HUES48 (cell line): ENCODE measurements around the gene SMIM15.
A peak's percentile ranks its signal among the peaks of the same experiment; 100 is the strongest.
"Not testable (repeated sequence)": the region's sequence is repeated elsewhere in the genome, so short reads cannot be mapped to it uniquely, and the experiment has no call there.

Experiments used
- H3K27ac ChIP-seq: one replicate; pipeline ENCODE4 v1.7.0; 2013; ENCODE audit warnings: low read depth, low read length, inconsistent platforms
- H3K27me3 ChIP-seq: 2 replicates; pipeline ENCODE4 v1.6.1; 2013; ENCODE audit warnings: mild to moderate bottlenecking, low read length; ENCODE audit not compliant: control insufficient read depth, insufficient read depth
- H3K36me3 ChIP-seq: 2 replicates; pipeline ENCODE4 v1.6.1; 2013; ENCODE audit warnings: low read length; ENCODE audit not compliant: control insufficient read depth, insufficient read depth
- H3K4me1 ChIP-seq: 2 replicates; pipeline ENCODE4 v1.6.1; 2013; ENCODE audit warnings: mild to moderate bottlenecking, low read length; ENCODE audit not compliant: control insufficient read depth, insufficient read depth
- H3K4me3 ChIP-seq: 2 replicates; pipeline ENCODE4 v1.5.1; 2013; ENCODE audit warnings: mild to moderate bottlenecking, low read depth, low read length
- H3K9ac ChIP-seq: 2 replicates; pipeline ENCODE4 v1.6.1; 2013; ENCODE audit warnings: mild to moderate bottlenecking, low read depth, low read length, moderate library complexity
- H3K9me3 ChIP-seq: 2 replicates; pipeline ENCODE4 v1.6.1; 2013; ENCODE audit warnings: low read length; ENCODE audit not compliant: control insufficient read depth, insufficient read depth

SMIM15 gene

GRCh38 chr5:61162010-61162831, at the start of gene SMIM15:
TSS of gene SMIM15 (minus strand) at chr5:61162468. CDS start at chr5:61160171, 2,297 bp downstream.
- H3K27me3 ChIP-seq, result no peaks in the 10 kb centered on the region
- H3K9me3 ChIP-seq, result no peaks in the 10 kb centered on the region; the same call in 1 of the 2 replicates
- peaks cover 9% of the 10 kb centered on the region for H3K4me1 ChIP-seq
- H3K36me3 ChIP-seq, result peaks cover 35% of the 10 kb centered on the region
- H3K27ac ChIP-seq, result peak within 1 kb of the TSS; percentile 85
- peak within 1 kb of the TSS; percentile 92 for H3K9ac ChIP-seq
- peak within 1 kb of the TSS; percentile 97 for H3K4me3 ChIP-seq

GRCh38 chr5:61207884-61208283, 45.6 kb upstream of the SMIM15 start:
- Histone ChIP-seq H3K27ac (no peak overlapping the region), H3K9ac (no peak overlapping the region), H3K27me3 (no peaks in the 10 kb centered on the region), H3K4me1 (no peaks in the 10 kb centered on the region), H3K4me3 (no peak overlapping the region), H3K9me3 (peaks cover 16% of the 10 kb centered on the region), H3K36me3 (no peaks in the 10 kb centered on the region)

- H3K4me1 ChIP-seq, result 0 out of 2 replicates have a peak, but pooled peaks cover 4% of the 10 kb centered on the region
- H3K9me3 ChIP-seq, result peaks cover 16% of the 10 kb centered on the region
These were observed 42.7 kb upstream of the SMIM15 start for GRCh38 chr5:61205013-61205412.

GRCh38 chr5:61202213-61202612, 39.9 kb upstream of the SMIM15 start:
- Histone ChIP-seq H3K36me3 (no peaks in the 10 kb centered on the region), H3K27ac (no peak overlapping the region), H3K27me3 (no peaks in the 10 kb centered on the region), H3K9me3 (peaks cover 7% of the 10 kb centered on the region), H3K4me1 (0 out of 2 replicates have a peak, but pooled peaks cover 4% of the 10 kb centered on the region), H3K4me3 (no peak overlapping the region), H3K9ac (no peak overlapping the region)

More at GRCh38 chr5:61205013-61205412, 42.7 kb upstream of the SMIM15 start:
- no peak overlapping the region for H3K4me3 ChIP-seq
- no peak overlapping the region for H3K9ac ChIP-seq
- H3K27me3 ChIP-seq, result no peaks in the 10 kb centered on the region
- H3K36me3 ChIP-seq, result no peaks in the 10 kb centered on the region
- no peak overlapping the region for H3K27ac ChIP-seq

- 0 out of 2 replicates have a peak, but pooled peaks cover 4% of the 10 kb centered on the region for H3K4me1 ChIP-seq
- no peak overlapping the region for H3K9ac ChIP-seq
- no peak overlapping the region for H3K27ac ChIP-seq
- no peaks in the 10 kb centered on the region for H3K36me3 ChIP-seq
- H3K27me3 ChIP-seq, result no peaks in the 10 kb centered on the region
- H3K9me3 ChIP-seq, result peaks cover 5% of the 10 kb centered on the region
- no peak overlapping the region for H3K4me3 ChIP-seq
These were observed 38.4 kb upstream of the SMIM15 start for GRCh38 chr5:61200582-61201155.

- Histone ChIP-seq H3K27ac (no peak overlapping the region), H3K27me3 (no peaks in the 10 kb centered on the region), H3K9ac (no peak overlapping the region), H3K4me3 (no peak overlapping the region), H3K4me1 (0 out of 2 replicates have a peak, but pooled peaks cover 4% of the 10 kb centered on the region), H3K9me3 (no peaks in the 10 kb centered on the region), H3K36me3 (no peaks in the 10 kb centered on the region)
These were observed 36.3 kb upstream of the SMIM15 start for GRCh38 chr5:61198606-61199005.

- not testable (repeated sequence) for H3K36me3 ChIP-seq, H3K9ac ChIP-seq, H3K9me3 ChIP-seq, H3K27me3 ChIP-seq, H3K4me3 ChIP-seq
- Histone ChIP-seq H3K4me1 (peaks cover 12% of the 10 kb centered on the region), H3K27ac (peak overlapping the region; percentile 25)
These were observed 25.6 kb upstream of the SMIM15 start for GRCh38 chr5:61187826-61188225.

- not testable (repeated sequence) for H3K9me3 ChIP-seq
These were observed 25.1 kb upstream of the SMIM15 start for GRCh38 chr5:61187352-61187751.

GRCh38 chr5:61186634-61187033, 24.4 kb upstream of the SMIM15 start:
- Histone ChIP-seq H3K27ac (no peak overlapping the region), H3K27me3 (no peaks in the 10 kb centered on the region), H3K9ac (no peak overlapping the region), H3K36me3 (no peaks in the 10 kb centered on the region), H3K4me3 (no peak overlapping the region), H3K4me1 (peaks cover 12% of the 10 kb centered on the region), H3K9me3 (no peaks in the 10 kb centered on the region)

More at GRCh38 chr5:61187352-61187751, 25.1 kb upstream of the SMIM15 start:
- not testable (repeated sequence) for H3K4me3 ChIP-seq, H3K27me3 ChIP-seq, H3K9ac ChIP-seq, H3K27ac ChIP-seq, H3K36me3 ChIP-seq
- H3K4me1 ChIP-seq, result peaks cover 12% of the 10 kb centered on the region

- peaks cover 12% of the 10 kb centered on the region for H3K4me1 ChIP-seq
- no peaks in the 10 kb centered on the region for H3K9me3 ChIP-seq
- H3K4me3 ChIP-seq, result no peak overlapping the region
- no peaks in the 10 kb centered on the region for H3K36me3 ChIP-seq
- H3K27ac ChIP-seq, result no peak overlapping the region
- H3K9ac ChIP-seq, result no peak overlapping the region
- no peaks in the 10 kb centered on the region for H3K27me3 ChIP-seq
These were observed 22.4 kb upstream of the SMIM15 start for GRCh38 chr5:61184708-61185107.

GRCh38 chr5:61183538-61183937, 21.3 kb upstream of the SMIM15 start:
- Histone ChIP-seq H3K36me3 (no peaks in the 10 kb centered on the region), H3K4me3 (no peak overlapping the region), H3K4me1 (peaks cover 12% of the 10 kb centered on the region), H3K9me3 (no peaks in the 10 kb centered on the region), H3K27me3 (no peaks in the 10 kb centered on the region), H3K9ac (no peak overlapping the region), H3K27ac (no peak overlapping the region)
